Measurements from ENCODE around the gene ARHGAP5. TPM values are rescaled to one million over a fixed set of nuclear protein-coding genes. Genes with fewer than 3 reads are reported as not detected.

ARHGAP5 gene
- total RNA-seq, 2 donors from 2014 or later: 29.5 to 42.8 TPM

- peaks cover 55% of the 10 kb centered on the region for H3K4me1 Mint-ChIP-seq (ENCODE audit: low read depth)
- no peak for ATAC-seq (replicated peaks in 1 of 2)
- H3K36me3 Mint-ChIP-seq (ENCODE audit: insufficient read depth in 2 of 2): no peaks in the 10 kb centered on the region
- H3K27ac Mint-ChIP-seq: peak overlapping the region; percentile 96
- peak overlapping the region; percentile 89 to 98 for H3K4me3 Mint-ChIP-seq
- no peak for DNase-seq
- H3K27me3 Mint-ChIP-seq (ENCODE audit: low read depth): no peaks in the 10 kb centered on the region
- H3K9me3 Mint-ChIP-seq: no peaks in the 10 kb centered on the region
These were observed 125.4 kb downstream of the ARHGAP5 start for GRCh38 chr14:32202491-32202997.

- no peaks in the 10 kb centered on the region for H3K27me3 Mint-ChIP-seq (ENCODE audit: low read depth)
These were observed 126.1 kb downstream of the ARHGAP5 start, which contains the start of gene RNU6-8 for GRCh38 chr14:32202998-32203882. Gene RNU6-8 (minus strand): TSS chr14:32203269.

GRCh38 chr14:32203928-32204357 lies 126.8 kb downstream of the ARHGAP5 start:
- Mint-ChIP-seq H3K27ac (peak overlapping the region; percentile 96), H3K4me1 (ENCODE audit: low read depth) (peaks cover 45% of the 10 kb centered on the region), H3K36me3 (ENCODE audit: insufficient read depth in 2 of 2) (no peaks in the 10 kb centered on the region), H3K27me3 (ENCODE audit: low read depth) (no peaks in the 10 kb centered on the region), H3K4me3 (peak overlapping the region; percentile 89 to 98), H3K9me3 (no peaks in the 10 kb centered on the region)
- ATAC-seq (replicated peaks in 1 of 2): no peak
- peak; percentile 8 to 25 for DNase-seq

More at GRCh38 chr14:32202998-32203882, 126.1 kb downstream of the ARHGAP5 start, which contains the start of gene RNU6-8:
- no peaks in the 10 kb centered on the region for H3K9me3 Mint-ChIP-seq
- no peaks in the 10 kb centered on the region for H3K36me3 Mint-ChIP-seq (ENCODE audit: insufficient read depth in 2 of 2)
- peak within 1 kb of the TSS; percentile 96 for H3K27ac Mint-ChIP-seq
- DNase-seq (peak; percentile 89 to 90), ATAC-seq (replicated peaks in 1 of 2) (peak; percentile 78 to 79)
- H3K4me1 Mint-ChIP-seq (ENCODE audit: low read depth): peaks cover 48% of the 10 kb centered on the region
- peak within 1 kb of the TSS; percentile 89 to 98 for H3K4me3 Mint-ChIP-seq

DNA sequence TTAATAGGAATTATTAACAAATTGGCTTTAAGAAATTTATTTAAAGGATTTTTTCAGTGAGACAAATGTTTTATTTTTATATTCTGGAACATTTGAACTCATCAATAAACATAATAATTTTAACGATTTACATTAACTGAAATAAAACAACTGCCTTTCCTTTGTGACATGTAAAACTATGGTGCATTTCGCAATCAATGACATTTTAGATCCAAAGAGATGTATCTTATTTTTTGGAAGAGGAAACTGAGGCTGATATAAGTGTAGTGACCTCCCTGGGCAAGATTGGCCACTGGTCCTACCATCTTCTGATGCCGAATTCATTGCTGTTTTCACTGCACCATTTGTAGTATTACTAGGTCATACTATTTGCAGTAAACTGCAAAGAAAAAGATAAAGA lies 128.4 kb downstream of the ARHGAP5 start:
- Mint-ChIP-seq H3K4me1 (ENCODE audit: low read depth) (peaks cover 39% of the 10 kb centered on the region), H3K27me3 (ENCODE audit: low read depth) (no peaks in the 10 kb centered on the region), H3K9me3 (no peaks in the 10 kb centered on the region), H3K27ac (no peak overlapping the region), H3K36me3 (ENCODE audit: insufficient read depth in 2 of 2) (no peaks in the 10 kb centered on the region), H3K4me3 (peak overlapping the region; percentile 9 to 71)
- DNase-seq: no peak
- no peak for ATAC-seq (replicated peaks in 1 of 2)

DNA sequence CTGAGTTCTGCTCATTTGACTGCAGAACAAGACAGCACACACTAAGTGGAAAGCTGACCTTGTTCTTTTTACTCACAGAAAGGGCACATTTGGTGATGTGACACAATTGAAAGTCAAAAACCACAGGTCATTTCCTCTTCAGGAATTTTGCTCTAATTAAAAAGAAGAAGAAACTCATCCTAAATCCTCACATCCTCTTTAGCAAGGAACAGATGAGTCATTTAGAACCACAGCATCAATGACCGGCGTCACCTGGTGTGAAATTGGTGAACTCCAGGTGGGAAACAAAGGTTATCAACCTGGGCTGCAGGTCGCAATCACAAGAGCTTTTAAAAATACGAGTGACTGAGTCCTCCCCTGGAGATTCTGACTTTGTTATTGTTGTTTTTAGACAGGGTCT lies 128.9 kb downstream of the ARHGAP5 start:
- Mint-ChIP-seq H3K9me3 (no peaks in the 10 kb centered on the region), H3K4me3 (peak overlapping the region; percentile 9 to 71), H3K27ac (no peak overlapping the region), H3K4me1 (ENCODE audit: low read depth) (peaks cover 38% of the 10 kb centered on the region), H3K36me3 (ENCODE audit: insufficient read depth in 2 of 2) (no peaks in the 10 kb centered on the region), H3K27me3 (ENCODE audit: low read depth) (no peaks in the 10 kb centered on the region)
- DNase-seq: no peak
- no peak for ATAC-seq (replicated peaks in 1 of 2)

DNA sequence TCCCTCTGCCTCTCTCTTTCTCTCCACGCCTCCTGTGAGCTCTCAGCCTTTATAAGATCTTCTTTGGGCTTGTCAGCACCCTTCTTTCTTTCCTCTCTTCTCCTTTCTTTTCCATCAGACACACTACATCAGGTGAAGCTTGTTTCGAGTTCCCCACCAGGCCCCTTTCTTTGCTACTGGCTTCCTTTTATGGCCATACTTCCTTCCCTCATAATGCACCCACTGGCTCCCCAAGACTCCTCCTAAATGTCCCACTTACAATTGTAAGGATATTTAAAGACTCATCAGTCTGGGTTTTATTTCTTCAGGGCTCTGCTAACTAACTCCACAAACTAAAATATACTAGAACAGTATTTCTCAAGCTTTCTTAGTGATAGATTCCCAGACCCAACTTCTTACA lies 129.4 kb downstream of the ARHGAP5 start:
- ATAC-seq (replicated peaks in 1 of 2) (no peak), DNase-seq (no peak)
- Mint-ChIP-seq H3K27ac (no peak overlapping the region), H3K4me1 (ENCODE audit: low read depth) (peaks cover 38% of the 10 kb centered on the region), H3K27me3 (ENCODE audit: low read depth) (no peaks in the 10 kb centered on the region), H3K4me3 (peak overlapping the region in 1 of 2 donors; percentile 13), H3K9me3 (no peaks in the 10 kb centered on the region), H3K36me3 (ENCODE audit: insufficient read depth in 2 of 2) (no peaks in the 10 kb centered on the region)

GRCh38 chr14:32208490-32208889 lies 131.4 kb downstream of the ARHGAP5 start:
- H3K27me3 Mint-ChIP-seq (ENCODE audit: low read depth): no peaks in the 10 kb centered on the region
- H3K9me3 Mint-ChIP-seq: no peaks in the 10 kb centered on the region
- peaks cover 25% of the 10 kb centered on the region for H3K4me1 Mint-ChIP-seq (ENCODE audit: low read depth)
- no peak for DNase-seq
- no peak overlapping the region for H3K27ac Mint-ChIP-seq
- ATAC-seq (replicated peaks in 1 of 2): no peak
- H3K36me3 Mint-ChIP-seq (ENCODE audit: insufficient read depth in 2 of 2): no peaks in the 10 kb centered on the region
- no peak overlapping the region for H3K4me3 Mint-ChIP-seq

Other genes starting within 250 kb of the ARHGAP5 start
- gene RNU6-7, start 124.7 kb downstream of the ARHGAP5 start, total RNA-seq: not detected
- not detected for gene RNU6-8, start 126.0 kb downstream of the ARHGAP5 start, total RNA-seq